Body of pancreas (tissue), 4 donors: ENCODE data around the gene BCO1. TPM values are rescaled to one million over a fixed set of nuclear protein-coding genes. Genes with fewer than 3 reads are reported as not detected.

Experiments used
- ATAC-seq: fragments of 150-250 bp; one replicate; pipeline ENCODE4 v1.9.1; 2016
- DNase-seq, 4 donors: peaks; one replicate each; pipeline ENCODE4 v3.0.0-alpha.2; 2019
- H3K27ac ChIP-seq, 4 donors: fragments of 200-600 bp; sonication (generic); 1 replicate in 3 of 4; 2 replicates in 1 of 4; pipeline versions ENCODE4 v1.5.1 to v1.6.1; 2016 to 2019; ENCODE audit warnings: mild to moderate bottlenecking in 1 of 4, mixed read lengths in 1 of 4, moderate library complexity in 1 of 4
- H3K27me3 ChIP-seq, 2 donors: fragments of 200-600 bp; sonication (generic); one replicate each; pipeline ENCODE4 v1.6.0; 2016; ENCODE audit warnings: mild to moderate bottlenecking in 1 of 2
- H3K36me3 ChIP-seq, 2 donors: fragments of 200-600 bp; sonication (generic); replicated peaks in 1 of 2; 2 replicates each; pipeline ENCODE4 v1.5.1; 2016; ENCODE audit warnings: low read depth in 2 of 2; ENCODE audit not compliant: insufficient read depth in 1 of 2
- H3K4me1 ChIP-seq: fragments of 200-600 bp; sonication (generic); one replicate; pipeline ENCODE4 v1.6.0; 2016
- H3K4me3 ChIP-seq, 2 donors: fragments of 200-600 bp; sonication (generic); 1 replicate in 1 of 2; 2 replicates in 1 of 2; pipeline ENCODE4 v1.5.1; 2016 to 2019
- H3K9me3 ChIP-seq, 3 donors: fragments of 200-600 bp; sonication (generic); 1 replicate in 2 of 3; 2 replicates in 1 of 3; pipeline ENCODE4 v1.5.1; 2016
- CTCF ChIP-seq, 7 experiments: fragments of 450-650 bp in 4 of 7; fragments of 200-600 bp in 3 of 7; sonication (generic) in 3 of 7; IDR thresholded peaks; one replicate each; pipeline ENCODE4 v1.5.1; 2016 to 2019; ENCODE audit warnings: antibody characterized with exemption in 7 of 7
- POLR2A ChIP-seq, 3 donors: fragments of 450-650 bp; IDR thresholded peaks; one replicate each; pipeline ENCODE4 v1.6.1; 2016; ENCODE audit warnings: antibody characterized with exemption in 3 of 3, mild to moderate bottlenecking in 2 of 3
- WGBS, 2 donors: methylation state at CpG; one replicate each; pipeline ENCODE4 v1.1.5; 2017; 5-methylcytosine and 5-hydroxymethylcytosine counted together
- intact Hi-C: fragments of 100-400 bp; cut with DNase I; formaldehyde crosslinking; loops from one replicate; pipeline ENCODE4 v1.15.1; 2023
- total RNA-seq, 2 donors: library from RNA; depleted of rRNA; stranded (reverse); fragments of >200 nt; gene quantifications; one replicate each; pipeline ENCODE4 v1.1.0, GENCODE V29; 2016

Gene BCO1
- total RNA-seq, 2 donors from 2014 or later: not detected

GRCh38 chr16:81212830-81213465 lies 25.5 kb upstream of the BCO1 start:
- no peaks in the 10 kb centered on the region for H3K36me3 ChIP-seq
- DNase-seq (no peak), ATAC-seq (no peak)
- H3K9me3 ChIP-seq: no peaks in the 10 kb centered on the region
- H3K4me3 ChIP-seq: no peak overlapping the region
- TF ChIP-seq POLR2A (IDR thresholded peaks at IDR 0.05) (no peak), CTCF (IDR thresholded peaks at IDR 0.05) (no peak)
- H3K27me3 ChIP-seq: no peaks in the 10 kb centered on the region
- H3K27ac ChIP-seq: no peak overlapping the region
- 43 to 52% methylated on average over 10 to 11 of the region's 11 CpGs for WGBS, 2 donors
- H3K4me1 ChIP-seq: no peaks in the 10 kb centered on the region
- intact Hi-C loops: no loop called here

GRCh38 chr16:81214745-81215166 lies 23.7 kb upstream of the BCO1 start:
- Histone ChIP-seq H3K27ac (no peak overlapping the region), H3K4me1 (no peaks in the 10 kb centered on the region), H3K36me3 (no peaks in the 10 kb centered on the region), H3K9me3 (no peaks in the 10 kb centered on the region), H3K4me3 (no peak overlapping the region), H3K27me3 (no peaks in the 10 kb centered on the region)
- DNase-seq: peak in 2 of 4 donors; percentile 14 to 25
- WGBS, 2 donors: 41 to 65% methylated on average over 11 to 15 of the region's 15 CpGs
- intact Hi-C loops: no loop called here
- ATAC-seq: no peak
- TF ChIP-seq POLR2A (IDR thresholded peaks at IDR 0.05) (no peak), CTCF (IDR thresholded peaks at IDR 0.05) (peak in 3 of 7 experiments; percentile 15 to 24 (median 21))

GRCh38 chr16:81216114-81216513 lies 22.4 kb upstream of the BCO1 start:
- H3K36me3 ChIP-seq: no peaks in the 10 kb centered on the region
- H3K9me3 ChIP-seq: no peaks in the 10 kb centered on the region
- intact Hi-C loops: no loop called here
- ATAC-seq (no peak), DNase-seq (no peak)
- no peaks in the 10 kb centered on the region for H3K4me1 ChIP-seq
- no peaks in the 10 kb centered on the region for H3K27me3 ChIP-seq
- H3K4me3 ChIP-seq: no peak overlapping the region
- WGBS, 2 donors: 82 to 84% methylated on average over 11 to 15 of the region's 16 CpGs
- TF ChIP-seq CTCF (IDR thresholded peaks at IDR 0.05) (no peak), POLR2A (IDR thresholded peaks at IDR 0.05) (no peak)
- H3K27ac ChIP-seq: no peak overlapping the region

GRCh38 chr16:81216706-81217105 lies 21.8 kb upstream of the BCO1 start:
- intact Hi-C loops: no loop called here
- no peaks in the 10 kb centered on the region for H3K4me1 ChIP-seq
- 81% methylated on average over 2 of the region's 2 CpGs; no CpG with 5 or more reads in 1 of the 2 donors for WGBS, 2 donors
- H3K36me3 ChIP-seq: no peaks in the 10 kb centered on the region
- ATAC-seq: no peak
- H3K4me3 ChIP-seq: no peak overlapping the region
- H3K27ac ChIP-seq: no peak overlapping the region
- H3K27me3 ChIP-seq: no peaks in the 10 kb centered on the region
- no peak for DNase-seq
- no peaks in the 10 kb centered on the region for H3K9me3 ChIP-seq
- no peak for TF ChIP-seq CTCF (IDR thresholded peaks at IDR 0.05)
- no peak for TF ChIP-seq POLR2A (IDR thresholded peaks at IDR 0.05)

GRCh38 chr16:81219151-81219550 lies 19.3 kb upstream of the BCO1 start:
- no peak for ATAC-seq
- 72 to 80% methylated on average over 9 of the region's 9 CpGs for WGBS, 2 donors
- Histone ChIP-seq H3K27me3 (no peaks in the 10 kb centered on the region), H3K36me3 (no peaks in the 10 kb centered on the region), H3K27ac (no peak overlapping the region), H3K4me1 (no peaks in the 10 kb centered on the region), H3K9me3 (no peaks in the 10 kb centered on the region), H3K4me3 (no peak overlapping the region)
- no peak for DNase-seq
- TF ChIP-seq POLR2A (IDR thresholded peaks at IDR 0.05): no peak
- no peak for TF ChIP-seq CTCF (IDR thresholded peaks at IDR 0.05)
- intact Hi-C loops: no loop called here
